ENCODE measurements around the gene OSBPL8. TPM values are rescaled to one million over a fixed set of nuclear protein-coding genes. Genes with fewer than 3 reads are reported as not detected.

OSBPL8 gene
- total and polyA plus RNA-seq, 9 of the 15 experiments (the other 6 are each of a cell fraction or from before 2014, with no cell fraction given), result 17.4 to 82.7 (median 42.8) TPM

DNA sequence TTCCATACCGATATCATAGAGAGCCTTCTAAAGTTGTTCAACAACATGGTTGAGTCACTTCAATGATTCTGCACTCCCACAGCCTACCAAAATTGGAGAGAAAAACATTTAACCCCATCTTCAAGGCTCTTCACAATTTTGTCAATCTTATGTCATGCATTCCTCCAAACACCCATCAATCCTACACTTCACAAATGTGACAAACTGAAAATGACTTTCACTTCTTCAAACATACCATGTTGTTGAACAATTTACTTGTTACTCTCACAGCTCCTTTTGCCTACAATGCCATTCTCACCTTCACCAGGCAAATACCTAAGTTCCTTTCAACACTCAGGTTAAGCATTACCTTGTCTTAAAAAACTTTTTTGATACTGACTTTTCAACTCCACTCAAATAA lies 88.0 kb downstream of the OSBPL8 start (continued):
- TF ChIP-seq, protein P1, sequence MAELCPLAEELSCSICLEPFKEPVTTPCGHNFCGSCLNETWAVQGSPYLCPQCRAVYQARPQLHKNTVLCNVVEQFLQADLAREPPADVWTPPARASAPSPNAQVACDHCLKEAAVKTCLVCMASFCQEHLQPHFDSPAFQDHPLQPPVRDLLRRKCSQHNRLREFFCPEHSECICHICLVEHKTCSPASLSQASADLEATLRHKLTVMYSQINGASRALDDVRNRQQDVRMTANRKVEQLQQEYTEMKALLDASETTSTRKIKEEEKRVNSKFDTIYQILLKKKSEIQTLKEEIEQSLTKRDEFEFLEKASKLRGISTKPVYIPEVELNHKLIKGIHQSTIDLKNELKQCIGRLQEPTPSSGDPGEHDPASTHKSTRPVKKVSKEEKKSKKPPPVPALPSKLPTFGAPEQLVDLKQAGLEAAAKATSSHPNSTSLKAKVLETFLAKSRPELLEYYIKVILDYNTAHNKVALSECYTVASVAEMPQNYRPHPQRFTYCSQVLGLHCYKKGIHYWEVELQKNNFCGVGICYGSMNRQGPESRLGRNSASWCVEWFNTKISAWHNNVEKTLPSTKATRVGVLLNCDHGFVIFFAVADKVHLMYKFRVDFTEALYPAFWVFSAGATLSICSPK (IDR thresholded peaks at IDR 0.05; ENCODE audit: borderline replicate concordance), result no peak
- no peak for TF ChIP-seq ZNF445 (CRISPR knock-in tag; IDR thresholded peaks at IDR 0.05; ENCODE audit: low read depth)
- peak; percentile 57 for TF ChIP-seq MEIS2 (IDR thresholded peaks at IDR 0.05; ENCODE audit: partially characterized antibody)
- no peak for TF ChIP-seq RFX7 (CRISPR knock-in tag; IDR thresholded peaks at IDR 0.05)
- no peak for TF ChIP-seq CBX8 (IDR thresholded peaks at IDR 0.05; ENCODE audit: borderline replicate concordance, extremely low read depth, low read depth, low read length, poor library complexity, severe bottlenecking)
- TF ChIP-seq PHB2 (IDR thresholded peaks at IDR 0.05; ENCODE audit: low read depth), result no peak
- TF ChIP-seq C11orf30 (IDR thresholded peaks at IDR 0.05; ENCODE audit: low read depth), result peak; percentile 8; the same call in 1 of the 2 replicates
- no peak for TF ChIP-seq ZEB2 (IDR thresholded peaks at IDR 0.05)
